Subcutaneous adipose tissue (tissue), 4 donors: ENCODE data around the gene WDR89. TPM values are rescaled to one million over a fixed set of nuclear protein-coding genes. Genes with fewer than 3 reads are reported as not detected.

ENCODE experiments used
- CTCF ChIP-seq: fragments of 450-650 bp; IDR thresholded peaks from one replicate; pipeline ENCODE4 v1.5.1; 2016; ENCODE audit warnings: low read depth, mild to moderate bottlenecking, control low read depth, antibody characterized with exemption, moderate library complexity
- total RNA-seq, 4 donors: library from RNA; depleted of rRNA; stranded (reverse); fragments of >200 nt; gene quantifications; one replicate each; pipeline ENCODE4 v1.1.0, GENCODE V29; 2016

Gene WDR89
- 10 to 100 TPM in 1 of 4 donors, 1 to 10 TPM in 3; 4.1 to 12.4 (median 5.8) TPM for total RNA-seq

- no peak for TF ChIP-seq CTCF
Observed at GRCh38 chr14:63641473-63642228, at the start of gene WDR89. Gene WDR89, minus strand, starts transcription at chr14:63641871. Its CDS starts 41,929 bp downstream, at chr14:63599942.

- TF ChIP-seq CTCF: no peak
Observed at GRCh38 chr14:63689132-63689531, 47.5 kb upstream of the WDR89 start.

GRCh38 chr14:63686926-63687325, 45.3 kb upstream of the WDR89 start:
- no peak for TF ChIP-seq CTCF

- TF ChIP-seq CTCF: no peak
Observed at GRCh38 chr14:63685401-63685800, 43.7 kb upstream of the WDR89 start.

- no peak for TF ChIP-seq CTCF
Observed at GRCh38 chr14:63682727-63683593, 41.3 kb upstream of the WDR89 start.

GRCh38 chr14:63678536-63678935, 36.9 kb upstream of the WDR89 start:
- no peak for TF ChIP-seq CTCF

GRCh38 chr14:63677891-63678379, 36.3 kb upstream of the WDR89 start:
- TF ChIP-seq CTCF: no peak
